ENCODE data around the gene NCF4.

GRCh38 chr22:36900225-36900624 lies 39.4 kb downstream of the NCF4 start:
- TF ChIP-seq POLR2A (IDR thresholded peaks at IDR 0.05; ENCODE audit: low read length) (peak; percentile 43), GATA1 (IDR thresholded peaks at IDR 0.05; ENCODE audit: low read depth, low read length) (no peak)
